Prostate gland (tissue), 2 donors: ENCODE results near the gene COMMD1. TPM values are rescaled to one million over a fixed set of nuclear protein-coding genes. Genes with fewer than 3 reads are reported as not detected.

Experiments
- DNase-seq: peaks from one replicate; pipeline ENCODE4 v3.0.0-alpha.2; 2019; ENCODE audit warnings: low spot score
- H3K27ac ChIP-seq, 2 donors: fragments of 200-600 bp; sonication (generic); 2 replicates each; pipeline ENCODE4 v1.5.1; 2017 to 2019
- H3K27me3 ChIP-seq: fragments of 200-600 bp; sonication (generic); replicated peaks from 2 replicates; pipeline ENCODE4 v1.5.1; 2019; ENCODE audit not compliant: insufficient read depth
- H3K36me3 ChIP-seq, 2 donors: fragments of 200-600 bp; sonication (generic); 1 replicate in 1 of 2; 2 replicates in 1 of 2; pipeline versions ENCODE4 v1.5.1 to v1.8.1; 2017 to 2019
- H3K4me1 ChIP-seq: fragments of 200-600 bp; sonication (generic); replicated peaks from 2 replicates; pipeline ENCODE4 v1.5.1; 2019
- H3K4me3 ChIP-seq, 2 donors: fragments of 200-600 bp; sonication (generic); 2 replicates each; pipeline ENCODE4 v1.5.1; 2017 to 2019
- H3K9me3 ChIP-seq: fragments of 200-600 bp; sonication (generic); 2 replicates; pipeline ENCODE4 v1.5.1; 2017
- POLR2A ChIP-seq: fragments of 450-650 bp; IDR thresholded peaks from one replicate; pipeline ENCODE4 v1.6.1; 2016; ENCODE audit warnings: antibody characterized with exemption, mild to moderate bottlenecking
- POLR2AphosphoS5 ChIP-seq: sonication (generic); formaldehyde crosslinking; IDR thresholded peaks from one replicate; pipeline ENCODE4 v1.6.1; 2017; ENCODE audit warnings: antibody characterized with exemption
- WGBS: methylation state at CpG from one replicate; pipeline ENCODE4 v1.1.5; 2018; 5-methylcytosine and 5-hydroxymethylcytosine counted together
- intact Hi-C: fragments of 100-400 bp; cut with DNase I; formaldehyde crosslinking; loops from one replicate; pipeline ENCODE4 v1.14.2; 2022
- total RNA-seq, 2 donors: library from RNA; depleted of rRNA; stranded (reverse); fragments of >200 nt; gene quantifications; one replicate each; pipeline ENCODE4 v1.1.0, GENCODE V29; 2016
- TF ChIP-seq, protein P1 (sequence below), 4 experiments: fragments of 200-600 bp in 2 of 4; fragments of 450-650 bp in 2 of 4; sonication (generic) in 2 of 4; IDR thresholded peaks; 1 replicate in 3 of 4; 2 replicates in 1 of 4; pipeline ENCODE4 v1.5.1; 2016 to 2019; ENCODE audit warnings: antibody characterized with exemption in 4 of 4, mild to moderate bottlenecking in 2 of 4, moderate library complexity in 2 of 4

Gene COMMD1
- total RNA-seq, 2 donors from 2014 or later: 41.9 to 63.9 TPM

DNA sequence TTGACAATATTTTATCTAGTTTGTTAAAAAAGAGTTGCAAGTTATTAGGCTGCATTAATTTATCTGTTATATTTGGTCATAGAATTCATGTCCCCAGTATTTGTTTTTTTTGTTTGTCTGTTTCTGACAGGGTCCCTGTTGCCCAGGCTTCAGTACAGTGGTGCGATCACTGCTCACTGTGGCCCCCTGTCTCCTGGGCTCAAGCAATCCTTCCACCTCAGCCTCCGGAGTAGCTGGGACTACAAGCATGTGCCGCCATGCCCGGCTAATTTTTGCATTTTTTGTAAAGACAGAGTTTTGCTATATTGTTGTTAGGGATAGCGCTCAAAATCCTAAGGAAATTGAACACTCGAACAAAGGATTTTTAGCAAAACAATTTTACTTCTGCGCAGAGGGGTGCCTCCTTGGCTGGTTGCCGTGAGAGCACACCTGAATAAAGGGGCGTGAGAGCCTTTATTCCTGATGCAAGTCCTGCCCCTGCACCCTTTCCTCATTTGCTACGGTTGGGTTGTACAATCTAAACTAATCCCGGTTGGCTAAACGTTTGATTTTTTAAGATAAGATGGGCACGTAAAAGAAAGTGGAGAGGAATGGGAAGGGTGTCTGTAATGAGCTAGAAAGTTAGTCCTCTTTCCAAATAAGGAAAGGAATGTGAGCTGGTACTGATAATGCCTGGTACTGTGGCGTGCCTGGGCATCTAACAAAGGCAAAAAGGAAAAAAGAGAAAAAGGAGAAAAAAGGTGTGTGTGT, 65.5 kb downstream of the COMMD1 start:
- 41% methylated on average over 14 of the region's 14 CpGs for WGBS
- DNase-seq: no peak
- Histone ChIP-seq H3K4me1 (no peaks in the 10 kb centered on the region), H3K27ac (peak overlapping the region; percentile 29 to 57), H3K9me3 (no peaks in the 10 kb centered on the region), H3K27me3 (no peaks in the 10 kb centered on the region), H3K4me3 (peak overlapping the region in 1 of 2 donors; percentile 16), H3K36me3 (no peaks in the 10 kb centered on the region)
- intact Hi-C loops: no loop called here
- TF ChIP-seq POLR2A (no peak), POLR2AphosphoS5 (peak; percentile 35)
- TF ChIP-seq, protein P1, sequence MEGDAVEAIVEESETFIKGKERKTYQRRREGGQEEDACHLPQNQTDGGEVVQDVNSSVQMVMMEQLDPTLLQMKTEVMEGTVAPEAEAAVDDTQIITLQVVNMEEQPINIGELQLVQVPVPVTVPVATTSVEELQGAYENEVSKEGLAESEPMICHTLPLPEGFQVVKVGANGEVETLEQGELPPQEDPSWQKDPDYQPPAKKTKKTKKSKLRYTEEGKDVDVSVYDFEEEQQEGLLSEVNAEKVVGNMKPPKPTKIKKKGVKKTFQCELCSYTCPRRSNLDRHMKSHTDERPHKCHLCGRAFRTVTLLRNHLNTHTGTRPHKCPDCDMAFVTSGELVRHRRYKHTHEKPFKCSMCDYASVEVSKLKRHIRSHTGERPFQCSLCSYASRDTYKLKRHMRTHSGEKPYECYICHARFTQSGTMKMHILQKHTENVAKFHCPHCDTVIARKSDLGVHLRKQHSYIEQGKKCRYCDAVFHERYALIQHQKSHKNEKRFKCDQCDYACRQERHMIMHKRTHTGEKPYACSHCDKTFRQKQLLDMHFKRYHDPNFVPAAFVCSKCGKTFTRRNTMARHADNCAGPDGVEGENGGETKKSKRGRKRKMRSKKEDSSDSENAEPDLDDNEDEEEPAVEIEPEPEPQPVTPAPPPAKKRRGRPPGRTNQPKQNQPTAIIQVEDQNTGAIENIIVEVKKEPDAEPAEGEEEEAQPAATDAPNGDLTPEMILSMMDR (IDR thresholded peaks at IDR 0.05): peak in 1 of 4 experiments; percentile 27

DNA sequence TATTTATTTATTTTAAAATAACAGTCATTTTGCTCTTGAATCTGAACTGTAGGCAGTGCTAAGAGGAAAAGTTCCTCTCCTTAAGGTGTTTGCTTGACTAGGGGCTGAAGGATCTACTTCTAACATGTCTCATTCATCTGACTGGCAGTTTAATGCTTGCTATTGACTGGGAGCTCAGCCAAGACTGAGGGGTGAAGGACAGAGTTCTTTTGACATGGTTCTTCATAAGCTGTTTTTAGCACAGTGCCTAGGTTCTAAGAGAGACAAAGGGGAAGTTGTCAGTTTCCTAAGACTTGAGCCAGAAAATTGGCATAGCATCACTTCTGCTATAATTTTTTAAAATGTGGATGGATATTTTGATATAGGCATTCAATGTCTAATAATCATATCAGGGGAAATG, 73.0 kb downstream of the COMMD1 start:
- no peak for TF ChIP-seq POLR2A
- TF ChIP-seq, protein P1 (IDR thresholded peaks at IDR 0.05): no peak
- TF ChIP-seq POLR2AphosphoS5: no peak
- Histone ChIP-seq H3K9me3 (no peaks in the 10 kb centered on the region), H3K4me3 (no peak overlapping the region), H3K4me1 (no peaks in the 10 kb centered on the region), H3K27ac (no peak overlapping the region), H3K27me3 (no peaks in the 10 kb centered on the region), H3K36me3 (no peaks in the 10 kb centered on the region)
- no peak for DNase-seq
- intact Hi-C loops: no loop called here

DNA sequence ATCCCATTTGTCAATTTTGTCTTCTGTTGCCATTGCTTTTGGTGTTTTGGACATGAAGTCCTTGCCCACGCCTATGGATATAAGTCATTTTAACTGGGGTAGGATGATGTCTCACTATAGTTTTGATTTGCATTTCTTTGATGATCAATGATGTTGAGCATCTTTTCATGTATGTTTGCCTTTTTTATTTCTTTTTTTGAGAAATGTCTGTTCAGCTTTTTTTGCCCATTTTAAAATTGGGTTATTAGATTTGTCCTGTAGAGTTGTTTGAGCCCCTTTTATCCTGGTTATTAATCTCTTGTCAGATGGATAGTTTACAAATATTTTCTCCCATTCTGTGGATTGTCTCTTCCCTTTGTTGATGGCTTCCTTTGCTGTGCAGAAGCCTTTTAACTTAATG, 75.3 kb downstream of the COMMD1 start:
- intact Hi-C loops: no loop called here
- Histone ChIP-seq H3K27ac (no peak overlapping the region), H3K9me3 (no peaks in the 10 kb centered on the region), H3K4me3 (no peak overlapping the region), H3K4me1 (no peaks in the 10 kb centered on the region), H3K36me3 (no peaks in the 10 kb centered on the region), H3K27me3 (no peaks in the 10 kb centered on the region)
- no peak for TF ChIP-seq POLR2A
- no peak for TF ChIP-seq POLR2AphosphoS5
- TF ChIP-seq, protein P1 (IDR thresholded peaks at IDR 0.05): no peak
- no peak for DNase-seq
- WGBS: 94% methylated on average over 1 of the region's 1 CpG

- Histone ChIP-seq H3K36me3 (no peaks in the 10 kb centered on the region), H3K27ac (no peak overlapping the region), H3K4me3 (no peak overlapping the region), H3K4me1 (no peaks in the 10 kb centered on the region), H3K27me3 (no peaks in the 10 kb centered on the region), H3K9me3 (no peaks in the 10 kb centered on the region)
- DNase-seq: no peak
- TF ChIP-seq POLR2A (no peak), POLR2AphosphoS5 (no peak)
- TF ChIP-seq, protein P1 (IDR thresholded peaks at IDR 0.05): no peak
- WGBS: 87% methylated on average over 1 of the region's 1 CpG
- intact Hi-C loops: no loop called here
Observed at GRCh38 chr2:61984682-61985081, 79.2 kb downstream of the COMMD1 start.
